GM19351 (cell line): Measurements from ENCODE around the gene ISOC1.

ENCODE experiments used
- ATAC-seq: cut with Tn5 transposase; IDR thresholded peaks from one replicate; pipeline ENCODE4 v1.9.1; 2021; ENCODE audit warnings: mild to moderate bottlenecking, moderate library complexity; ENCODE audit not compliant: unreplicated experiment

The ISOC1 gene

DNA sequence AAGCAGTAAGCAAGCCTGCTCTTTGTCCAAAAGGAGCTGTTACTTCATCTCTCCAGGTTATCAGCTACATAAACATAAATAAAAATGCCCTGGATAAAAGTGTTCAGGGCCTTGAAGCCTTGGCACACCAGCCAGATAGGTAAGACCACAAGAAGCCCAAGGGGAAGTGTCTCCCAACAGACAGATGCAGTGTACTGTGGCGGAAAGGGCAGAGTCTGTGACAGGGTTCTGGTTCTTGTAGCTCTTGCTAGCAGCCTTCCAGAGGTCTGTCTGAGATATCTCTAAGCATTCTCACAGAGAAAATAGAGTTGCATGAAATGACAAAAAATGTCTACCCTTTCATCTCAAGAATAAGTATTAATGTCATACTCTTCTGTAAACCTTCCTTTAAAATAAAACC lies 30.1 kb downstream of the ISOC1 start:
- no peak for ATAC-seq

DNA sequence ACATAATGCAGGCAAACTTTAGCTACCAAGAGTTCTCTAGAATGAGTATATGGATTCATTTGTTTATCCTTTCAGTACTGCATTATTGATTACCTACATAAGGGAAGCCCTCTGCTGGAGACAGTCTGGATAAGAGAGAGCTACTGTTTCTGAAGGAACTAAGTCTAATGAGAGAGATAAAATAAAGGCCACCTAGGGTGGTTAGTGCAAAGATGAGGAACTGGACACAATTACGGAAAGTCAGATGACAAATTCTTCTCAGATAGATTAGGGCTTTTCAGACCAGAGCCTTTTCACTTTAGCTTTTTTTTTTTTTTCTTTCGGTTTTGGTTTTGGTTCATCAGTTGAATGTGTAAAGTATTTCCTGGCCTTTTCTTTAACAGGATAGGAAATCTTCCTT lies 31.3 kb downstream of the ISOC1 start:
- peak; percentile 72 for ATAC-seq

DNA sequence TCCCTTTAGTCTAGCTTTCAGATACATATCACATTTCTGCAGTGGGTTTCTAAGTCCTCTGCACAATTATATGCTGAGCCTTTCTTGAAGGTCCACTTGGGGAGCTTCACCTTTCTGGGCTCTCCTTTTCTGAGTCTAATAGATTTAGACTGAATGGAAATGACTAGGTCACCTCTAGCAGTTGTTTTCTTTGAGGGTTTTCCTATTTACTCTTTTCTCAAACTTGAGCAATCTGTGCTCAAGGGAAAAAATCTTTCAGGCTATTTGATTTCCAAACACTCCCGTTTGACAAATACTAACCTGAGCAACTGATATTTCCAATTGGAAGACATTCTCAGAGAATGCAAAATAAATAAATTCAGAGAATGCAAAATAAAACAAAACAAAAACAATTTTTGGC lies 39.0 kb downstream of the ISOC1 start:
- ATAC-seq = no peak

DNA sequence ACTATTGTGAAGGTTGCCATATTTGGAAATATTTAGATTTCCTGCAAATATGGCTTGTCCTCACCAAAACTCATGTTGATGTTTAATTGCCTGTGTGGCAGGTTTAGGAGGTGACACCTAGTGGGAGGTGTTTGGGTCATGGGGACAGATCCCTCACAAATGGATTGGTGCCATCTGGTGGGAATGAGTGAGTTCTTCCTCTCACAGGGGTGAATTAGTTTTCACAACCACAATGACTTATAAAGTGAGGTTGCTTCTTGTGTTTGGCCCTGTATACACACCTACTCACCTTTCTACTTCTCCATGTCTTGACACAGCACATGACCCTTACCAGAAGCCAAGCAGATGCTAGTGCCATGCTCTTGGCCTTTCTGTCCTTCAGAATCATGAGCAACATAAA lies 41.1 kb downstream of the ISOC1 start:
- peak; percentile 70 for ATAC-seq

DNA sequence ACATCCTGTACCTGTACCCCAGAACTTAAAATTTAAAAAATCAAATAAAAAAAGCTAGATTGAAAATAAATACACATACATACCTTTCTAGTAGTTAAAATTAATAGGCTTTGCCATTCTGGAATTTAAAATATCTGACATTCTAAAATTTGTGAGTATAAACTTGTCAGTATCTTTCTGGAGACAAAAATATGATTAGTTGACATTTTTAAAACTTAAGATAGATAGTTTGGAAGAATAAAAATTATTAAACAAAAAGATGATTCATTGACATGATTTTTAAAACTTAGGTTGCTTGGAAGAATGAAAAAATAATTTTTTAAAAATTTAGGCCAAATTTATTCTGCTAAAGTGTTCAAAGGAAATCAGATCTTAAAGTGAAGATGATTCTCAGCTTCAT lies 43.1 kb downstream of the ISOC1 start:
- no peak for ATAC-seq

DNA sequence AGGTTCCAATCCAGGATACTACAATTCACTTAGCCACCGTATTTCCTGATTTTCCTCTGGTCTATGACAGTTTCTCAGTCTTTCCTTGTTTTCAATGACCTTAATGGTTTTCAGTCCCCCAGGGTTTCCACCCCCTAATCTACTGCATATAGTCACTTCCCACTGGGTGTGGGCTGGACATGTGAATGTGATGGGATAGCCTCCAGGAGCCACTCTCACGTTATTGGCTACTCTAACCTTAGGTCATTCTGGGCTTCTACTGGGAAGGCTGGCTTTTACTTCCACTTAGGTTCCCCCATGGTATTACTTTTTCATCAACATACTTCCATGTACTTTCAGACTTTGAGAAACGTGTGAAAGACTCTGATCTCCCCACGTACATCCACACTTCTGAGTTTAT lies 46.5 kb downstream of the ISOC1 start:
- ATAC-seq = no peak

DNA sequence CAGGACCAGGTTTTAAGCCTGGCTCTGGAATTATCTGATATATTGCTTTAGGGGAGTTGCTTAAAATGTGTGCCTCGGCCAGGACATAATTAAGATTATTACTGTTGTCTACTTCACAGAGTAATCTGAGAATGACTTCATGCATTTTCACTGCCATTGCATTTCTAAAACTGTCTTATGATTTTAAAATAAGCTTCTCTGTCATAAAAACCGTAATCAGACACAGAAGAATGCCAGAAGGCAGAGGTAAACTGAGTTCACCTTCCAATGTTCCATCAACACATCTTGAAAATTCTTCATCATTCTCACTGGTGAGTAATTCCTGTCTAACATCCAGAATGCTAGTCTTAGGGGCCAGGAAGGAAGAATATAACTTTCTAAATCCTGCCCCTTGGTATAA lies 47.1 kb downstream of the ISOC1 start:
- ATAC-seq = no peak

DNA sequence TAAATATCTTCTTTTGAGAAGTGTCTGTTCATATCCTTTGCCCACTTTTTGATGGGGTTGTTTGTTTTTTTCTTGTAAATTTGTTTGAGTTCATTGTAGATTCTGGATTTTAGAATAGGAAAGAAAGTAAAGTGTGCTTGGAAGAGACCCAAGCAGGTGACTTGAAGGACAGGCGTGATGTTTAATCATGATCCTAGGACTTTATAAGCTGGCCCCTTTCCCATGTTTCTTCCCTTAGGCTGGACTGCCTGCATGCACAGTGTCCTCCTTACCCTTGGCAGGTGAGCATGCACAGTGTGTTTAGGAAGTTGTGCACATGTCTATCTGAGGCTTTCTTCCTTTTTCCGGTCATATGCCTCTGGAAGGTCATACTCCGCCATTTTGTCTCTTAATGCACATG lies 61.3 kb downstream of the ISOC1 start:
- no peak for ATAC-seq

DNA sequence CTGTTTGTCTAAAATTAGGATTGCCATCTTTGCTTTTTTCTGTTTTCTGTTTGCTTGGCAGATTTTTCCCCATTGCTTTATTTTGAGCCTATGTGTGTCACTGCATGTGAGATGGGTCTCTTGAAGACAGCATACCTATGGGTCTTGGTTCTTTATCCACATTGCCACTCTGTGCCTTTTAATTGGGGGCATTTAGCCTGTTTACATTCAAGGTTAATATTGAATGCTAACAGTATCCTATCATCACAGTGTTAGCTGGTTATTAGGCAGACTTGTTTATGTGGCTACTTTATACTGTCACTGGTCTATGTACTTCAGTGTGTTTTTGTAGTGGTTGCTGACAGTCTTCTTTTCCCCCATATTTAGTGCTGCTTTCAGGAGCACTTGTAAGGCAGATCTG lies 67.3 kb downstream of the ISOC1 start:
- ATAC-seq = no peak
